OCI-LY1 (cell line): Measurements from ENCODE around the gene WDR62.

Source experiments
- H2AFZ ChIP-seq: fragments of 200-600 bp; sonication (generic), shearing (Covaris generic); 2 replicates; pipeline ENCODE4 v1.6.0; 2014; ENCODE audit warnings: antibody characterized with exemption, mild to moderate bottlenecking, low read length
- H3F3A ChIP-seq: fragments of 200-600 bp; sonication (generic), shearing (Covaris generic); 2 replicates; pipeline ENCODE4 v1.6.0; 2014; ENCODE audit warnings: mild to moderate bottlenecking, antibody characterized with exemption, low read length, moderate library complexity; ENCODE audit not compliant: insufficient read depth
- H3K27ac ChIP-seq: fragments of 200-600 bp; sonication (generic); 2 replicates; pipeline ENCODE4 v1.5.1; 2014; ENCODE audit warnings: low read length, mixed run types, mild to moderate bottlenecking, low read depth; ENCODE audit not compliant: poor library complexity, severe bottlenecking
- H3K27me3 ChIP-seq: fragments of 200-600 bp; sonication (generic); 2 replicates; pipeline ENCODE4 v1.6.0; 2014; ENCODE audit warnings: antibody characterized with exemption, mild to moderate bottlenecking, low read length, moderate library complexity; ENCODE audit not compliant: insufficient read depth
- H3K36me3 ChIP-seq: fragments of 200-600 bp; sonication (generic); 2 replicates; pipeline ENCODE4 v1.6.1; 2014; ENCODE audit warnings: mild to moderate bottlenecking, antibody characterized with exemption, low read length, moderate library complexity, mixed read lengths; ENCODE audit not compliant: insufficient read depth
- H3K4me1 ChIP-seq: fragments of 200-600 bp; sonication (generic); 2 replicates; pipeline ENCODE4 v1.5.1; 2014; ENCODE audit warnings: mild to moderate bottlenecking, low read length, moderate library complexity; ENCODE audit not compliant: insufficient read depth, severe bottlenecking
- H3K4me2 ChIP-seq: fragments of 200-600 bp; sonication (generic), shearing (Covaris generic); 2 replicates; pipeline ENCODE4 v1.6.1; 2014; ENCODE audit warnings: low read length
- H3K4me3 ChIP-seq: fragments of 200-600 bp; sonication (generic); 2 replicates; pipeline ENCODE4 v1.5.1; 2014; ENCODE audit warnings: low read length, low read depth, mild to moderate bottlenecking, mixed read lengths; ENCODE audit not compliant: poor library complexity, severe bottlenecking
- H3K79me2 ChIP-seq: fragments of 200-600 bp; shearing (Covaris generic); 2 replicates; pipeline ENCODE4 v1.6.1; 2016; ENCODE audit warnings: mixed run types, low read length, mixed read lengths; ENCODE audit not compliant: insufficient read depth
- H3K9ac ChIP-seq: fragments of 200-600 bp; sonication (generic), shearing (Covaris generic); 2 replicates; pipeline ENCODE4 v1.6.1; 2014; ENCODE audit warnings: mild to moderate bottlenecking, low read length, mixed read lengths
- H3K9me2 ChIP-seq: fragments of 200-600 bp; sonication (generic), shearing (Covaris generic); 2 replicates; pipeline ENCODE4 v1.6.1; 2014; ENCODE audit warnings: low read depth, mild to moderate bottlenecking, low read length, mixed read lengths
- H3K9me3 ChIP-seq: fragments of 200-600 bp; shearing (Covaris generic); 2 replicates; pipeline ENCODE4 v1.6.1; 2014; ENCODE audit warnings: low read length, mixed read lengths
- H4K20me1 ChIP-seq: fragments of 200-600 bp; sonication (generic), shearing (Covaris generic); 2 replicates; pipeline ENCODE4 v1.6.0; 2016; ENCODE audit warnings: mild to moderate bottlenecking, low read length; ENCODE audit not compliant: insufficient read depth
- CTCF ChIP-seq: fragments of 200-600 bp; sonication (generic), shearing (Covaris generic); IDR thresholded peaks from 2 replicates; pipeline ENCODE4 v1.5.1; 2017; ENCODE audit warnings: mild to moderate bottlenecking, antibody characterized with exemption, low read length, moderate library complexity, mixed read lengths
- EZH2 ChIP-seq: fragments of 200-600 bp; sonication (generic), shearing (Covaris generic); IDR thresholded peaks from 2 replicates; pipeline ENCODE4 v1.8.0; 2017; ENCODE audit warnings: borderline replicate concordance, mixed run types, mild to moderate bottlenecking, antibody characterized with exemption, low read length, moderate library complexity, mixed read lengths

WDR62 gene

GRCh38 chr19:36009220-36009619, 45.5 kb upstream of the WDR62 start:
- Histone ChIP-seq H3K79me2 (no peaks in the 10 kb centered on the region), H3K9me2 (no peaks in the 10 kb centered on the region), H3K36me3 (no peaks in the 10 kb centered on the region; the same call in 1 of the 2 replicates), H3K27ac (no peak overlapping the region), H3K4me3 (peak overlapping the region; percentile 44), H4K20me1 (no peaks in the 10 kb centered on the region), H3K27me3 (peaks cover 5% of the 10 kb centered on the region; the same call in 1 of the 2 replicates), H3F3A (no peaks in the 10 kb centered on the region), H3K9me3 (no peaks in the 10 kb centered on the region), H2AFZ (no peak overlapping the region), H3K4me2 (peak overlapping the region; percentile 50), H3K9ac (peak overlapping the region; percentile 44; the same call in 1 of the 2 replicates), H3K4me1 (peaks cover 20% of the 10 kb centered on the region)
- TF ChIP-seq CTCF, result no peak
- no peak for TF ChIP-seq EZH2

- Histone ChIP-seq H3K9me3 (no peaks in the 10 kb centered on the region), H3K27me3 (peaks cover 5% of the 10 kb centered on the region; the same call in 1 of the 2 replicates), H3K27ac (no peak overlapping the region), H3K4me2 (peak overlapping the region; percentile 50), H3K9me2 (no peaks in the 10 kb centered on the region), H3K4me1 (peaks cover 23% of the 10 kb centered on the region), H4K20me1 (no peaks in the 10 kb centered on the region), H3K36me3 (no peaks in the 10 kb centered on the region; the same call in 1 of the 2 replicates), H3K4me3 (peak overlapping the region; percentile 44), H3K9ac (no peak overlapping the region; the same call in 1 of the 2 replicates), H3F3A (no peaks in the 10 kb centered on the region), H2AFZ (no peak overlapping the region), H3K79me2 (no peaks in the 10 kb centered on the region)
- no peak for TF ChIP-seq CTCF
- no peak for TF ChIP-seq EZH2
Observed at GRCh38 chr19:36009633-36010379, 44.9 kb upstream of the WDR62 start.

GRCh38 chr19:36010402-36010801, 44.3 kb upstream of the WDR62 start:
- H3K9ac ChIP-seq, result no peak overlapping the region
- no peaks in the 10 kb centered on the region for H3K9me2 ChIP-seq
- H3K4me3 ChIP-seq, result no peak overlapping the region
- no peak overlapping the region for H3K4me2 ChIP-seq
- no peaks in the 10 kb centered on the region for H4K20me1 ChIP-seq
- H3K36me3 ChIP-seq, result no peaks in the 10 kb centered on the region; the same call in 1 of the 2 replicates
- H3K79me2 ChIP-seq, result no peaks in the 10 kb centered on the region
- no peaks in the 10 kb centered on the region for H3F3A ChIP-seq
- TF ChIP-seq CTCF (no peak), EZH2 (no peak)
- H3K27ac ChIP-seq, result no peak overlapping the region
- peaks cover 29% of the 10 kb centered on the region for H3K4me1 ChIP-seq
- peaks cover 5% of the 10 kb centered on the region; the same call in 1 of the 2 replicates for H3K27me3 ChIP-seq
- H2AFZ ChIP-seq, result no peak overlapping the region
- H3K9me3 ChIP-seq, result no peaks in the 10 kb centered on the region
